Lung microvascular endothelial cell (primary cell): ENCODE measurements around the gene ABL2. TPM values are rescaled to one million over a fixed set of nuclear protein-coding genes. Genes with fewer than 3 reads are reported as not detected.
"Not testable (repeated sequence)": the region's sequence is repeated elsewhere in the genome, so short reads cannot be mapped to it uniquely, and the experiment has no call there.

ENCODE experiments used
- DNase-seq, 2 donors: peaks; one replicate each; pipeline versions ENCODE4 v3.0.0 to v3.0.0-alpha.2; 2010; ENCODE audit warnings: low read depth in 2 of 2
- total RNA-seq: library from RNA; depleted of rRNA; stranded (reverse); fragments of >200 nt; gene quantifications from 2 replicates; pipeline ENCODE4 v1.2.1, GENCODE V29; 2014

ABL2 gene
- total RNA-seq, 1 donor from 2014 or later: 50.6 TPM

DNA sequence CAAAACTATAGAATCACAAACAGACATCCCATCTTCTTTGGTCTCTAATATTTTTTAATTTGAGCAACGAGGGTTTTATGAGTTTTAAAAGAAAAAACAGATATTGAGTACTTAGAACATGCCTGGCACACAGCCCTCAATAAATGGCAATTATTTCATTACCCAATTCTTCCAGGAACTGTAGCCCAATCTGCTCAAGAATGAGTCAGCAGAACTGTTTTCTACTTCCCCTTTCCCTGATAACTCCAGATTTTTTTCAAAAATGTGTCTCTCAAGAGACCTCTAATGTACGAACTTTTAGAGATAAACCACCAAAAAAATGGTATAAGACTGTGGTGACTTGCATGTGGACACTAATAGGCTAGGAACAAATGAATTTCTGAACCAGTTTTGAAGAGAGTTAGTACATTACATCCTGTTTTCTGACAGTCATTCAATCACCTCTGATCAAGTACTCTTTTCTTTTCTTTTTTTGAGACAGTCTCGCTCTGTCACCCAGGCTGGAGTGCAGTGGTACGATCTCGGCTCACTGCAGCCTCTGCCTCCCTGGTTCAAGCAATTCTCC is 11.5 kb downstream of the ABL2 start:
- DNase-seq: peak; percentile 39 to 56

GRCh38 chr1:179213317-179213716 is 16.2 kb downstream of the ABL2 start:
- DNase-seq: not testable (repeated sequence)

- no peak for DNase-seq
Observed at GRCh38 chr1:179208681-179209477, 20.6 kb downstream of the ABL2 start.

DNA sequence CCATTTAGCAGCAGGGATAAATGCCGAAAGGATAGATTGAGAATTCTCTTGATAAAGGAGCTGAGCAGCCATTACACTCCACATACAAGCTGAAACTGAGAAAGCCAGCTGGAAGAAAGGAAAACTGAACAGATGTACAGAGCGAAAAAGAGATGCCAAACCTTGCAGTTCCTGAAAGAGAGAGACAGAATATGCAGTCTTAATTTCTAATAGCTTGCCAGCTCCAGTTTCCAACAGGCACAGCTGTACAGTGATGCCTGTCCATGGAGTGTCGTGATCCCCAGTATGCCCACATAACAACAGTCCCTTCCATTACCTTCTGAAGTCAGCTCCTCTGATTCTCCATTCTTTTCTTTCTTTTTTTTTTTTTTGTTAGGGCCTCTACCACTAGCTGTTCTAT is 22.7 kb downstream of the ABL2 start:
- no peak for DNase-seq

DNA sequence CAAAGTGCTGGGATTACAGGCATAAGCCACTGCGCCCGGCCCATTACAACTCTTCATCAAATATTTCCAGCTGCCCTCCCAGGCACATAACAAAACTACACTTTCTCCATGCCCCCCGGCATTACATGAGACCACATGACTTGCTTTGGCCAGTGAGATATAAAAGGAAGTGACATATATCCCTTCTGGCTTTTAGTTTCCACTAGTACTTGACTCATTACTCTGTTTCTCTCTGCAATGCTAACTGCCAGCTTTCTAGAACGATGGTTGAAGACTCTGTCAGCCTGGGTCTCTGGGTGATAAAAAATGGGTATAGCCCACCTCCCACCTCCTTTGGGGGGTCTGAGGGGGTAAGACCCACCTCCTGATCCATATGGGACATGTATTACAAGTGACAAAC is 24.2 kb downstream of the ABL2 start:
- peak; percentile 19 to 45 for DNase-seq

DNA sequence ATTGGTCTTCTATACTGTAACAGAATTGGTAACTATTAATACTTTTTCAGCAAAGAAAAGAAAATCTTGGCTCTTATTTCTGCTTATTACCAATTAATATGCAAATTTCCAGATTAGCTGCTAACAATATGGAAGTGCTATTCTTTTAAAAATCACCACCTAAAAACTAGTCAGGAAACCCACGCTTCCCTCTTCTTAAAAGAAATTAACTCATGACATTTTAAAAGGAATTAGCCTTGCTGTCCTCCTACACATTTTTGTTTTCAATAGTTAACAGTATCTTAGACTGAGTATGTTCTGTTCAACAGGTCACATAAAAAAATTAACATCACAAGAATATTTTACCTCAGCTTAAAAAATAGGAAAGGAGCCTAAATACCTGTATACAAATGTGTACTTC is 27.3 kb downstream of the ABL2 start:
- DNase-seq: no peak

DNA sequence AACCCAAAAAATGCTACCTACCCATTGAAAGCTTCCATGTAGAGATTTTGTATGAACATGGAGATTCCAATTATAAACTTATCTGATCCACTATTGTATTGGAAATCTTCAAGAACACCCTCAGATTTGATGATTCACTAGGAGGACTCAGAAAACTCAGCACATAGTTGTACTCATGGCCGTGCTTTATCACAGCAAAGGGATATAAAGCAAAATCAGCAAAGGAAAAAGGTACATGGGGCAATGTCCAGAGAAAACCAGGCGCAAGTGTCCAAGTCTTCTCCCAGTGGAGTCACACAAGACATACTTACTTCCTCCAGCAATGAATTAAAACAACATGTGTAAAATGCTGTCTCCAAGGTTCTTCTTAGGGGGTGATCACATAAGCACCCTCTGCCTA is 28.9 kb downstream of the ABL2 start:
- no peak for DNase-seq

DNA sequence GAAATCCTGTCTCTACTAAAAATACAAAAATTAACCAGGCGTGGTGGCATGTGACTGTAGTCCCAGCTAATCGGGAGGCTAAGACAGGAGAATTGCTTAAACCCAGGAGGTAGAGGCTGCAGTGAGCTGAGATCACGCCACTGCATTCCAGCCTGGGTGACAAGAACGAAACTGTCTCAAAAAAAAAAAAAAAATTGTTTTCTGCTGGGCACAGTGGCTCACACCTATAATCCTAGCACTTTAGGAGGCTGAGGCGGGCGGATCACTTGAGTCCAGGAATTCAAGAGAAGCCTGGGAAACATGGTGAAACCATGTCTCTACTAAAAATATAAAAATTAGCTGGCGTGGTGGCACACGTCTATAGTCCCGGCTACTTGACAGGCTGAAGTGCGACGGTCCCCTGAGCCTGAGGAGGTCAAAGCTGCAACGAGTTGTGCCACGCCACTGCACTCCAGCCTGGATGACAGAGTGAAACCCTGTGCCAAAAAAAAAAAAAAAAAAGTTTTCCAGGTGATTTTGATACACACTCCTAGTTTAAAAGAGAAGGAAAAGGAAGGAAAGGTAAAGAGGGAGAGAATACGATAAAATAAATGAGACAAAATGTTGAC is 31.7 kb downstream of the ABL2 start:
- DNase-seq: no peak

- not testable (repeated sequence) for DNase-seq
Observed at GRCh38 chr1:179195857-179196256, 33.6 kb downstream of the ABL2 start.

DNA sequence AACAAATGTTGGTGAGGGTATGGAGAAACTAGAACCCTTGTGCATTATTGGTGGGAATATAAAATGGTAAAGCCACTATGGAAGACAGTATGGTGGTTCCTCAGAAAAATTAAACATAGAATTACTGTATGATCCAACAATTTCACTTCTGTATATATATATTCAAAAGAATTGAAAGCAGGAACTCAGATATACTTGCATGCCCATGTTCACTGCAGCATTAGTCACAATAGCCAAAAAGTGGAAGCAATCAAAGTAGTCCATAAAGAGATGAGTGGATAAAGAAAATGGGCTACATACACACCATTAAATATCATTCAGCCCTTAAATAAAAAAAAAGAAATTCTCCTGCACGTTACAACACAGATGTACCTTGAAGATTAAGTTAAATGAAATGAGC is 34.1 kb downstream of the ABL2 start:
- no peak for DNase-seq

DNA sequence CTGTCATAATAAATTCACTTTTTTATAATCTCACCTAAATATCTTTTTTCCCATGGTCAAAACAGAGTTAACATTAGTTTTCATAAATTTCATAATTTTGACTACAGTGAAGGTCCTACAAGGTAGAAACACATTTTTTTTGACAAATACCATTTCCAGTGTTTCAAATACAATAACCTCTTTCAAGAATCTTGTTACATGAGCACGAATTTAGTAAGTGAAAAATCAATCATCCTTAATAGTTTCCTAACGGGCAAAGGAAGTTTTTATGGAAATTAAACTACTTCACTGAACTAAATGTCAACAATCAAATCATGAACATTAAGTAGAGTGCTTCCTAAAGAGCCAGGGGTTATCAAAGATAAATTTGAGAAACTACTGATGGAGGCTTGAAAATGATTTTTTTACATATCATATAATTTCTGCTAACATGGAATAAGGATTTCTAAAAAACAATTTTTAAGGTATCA is 35.4 kb downstream of the ABL2 start:
- DNase-seq: no peak

GRCh38 chr1:179190861-179191260 is 38.6 kb downstream of the ABL2 start:
- peak; percentile 87 to 89 for DNase-seq

- no peak for DNase-seq
Observed at GRCh38 chr1:179187735-179188471, 41.6 kb downstream of the ABL2 start.

GRCh38 chr1:179187043-179187442 is 42.4 kb downstream of the ABL2 start:
- no peak for DNase-seq

DNA sequence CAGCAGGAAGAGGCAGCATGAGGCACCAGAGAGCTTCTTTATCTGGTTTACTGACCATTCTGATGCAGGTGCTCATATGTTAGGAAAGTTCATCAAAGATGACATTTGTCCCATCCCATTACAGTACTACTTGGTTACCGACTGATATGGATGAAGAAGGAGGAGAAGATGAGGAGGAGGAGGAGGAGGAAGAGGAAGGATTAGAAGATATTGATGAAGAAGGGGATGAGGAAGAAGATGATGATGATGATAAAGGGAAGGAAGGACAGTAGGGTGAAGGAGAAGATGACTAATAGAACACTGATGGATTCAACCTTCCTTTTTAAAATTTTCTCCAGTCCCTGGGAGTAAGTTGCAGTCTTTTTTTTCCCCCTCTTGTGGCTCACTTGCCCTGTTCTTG is 45.1 kb downstream of the ABL2 start:
- no peak for DNase-seq

DNA sequence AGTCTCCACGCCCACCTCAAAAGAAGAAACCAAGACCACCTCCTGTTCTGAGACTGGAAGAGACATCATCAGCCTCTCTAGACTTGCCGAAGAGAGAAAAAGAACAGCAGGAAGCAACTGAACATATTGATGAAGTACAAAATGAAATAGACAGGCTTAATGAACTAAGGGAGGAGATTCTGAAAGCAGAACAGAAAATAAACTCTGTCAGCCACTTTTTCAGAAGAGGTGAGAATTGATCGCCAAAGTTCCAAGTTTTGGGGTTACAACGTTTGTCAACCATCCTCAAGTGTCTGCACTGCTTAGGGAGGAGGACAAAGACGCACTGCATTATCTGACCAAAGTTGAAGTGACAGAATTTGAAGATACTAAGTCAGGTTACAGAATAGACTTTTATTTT is 45.6 kb downstream of the ABL2 start:
- no peak for DNase-seq

DNA sequence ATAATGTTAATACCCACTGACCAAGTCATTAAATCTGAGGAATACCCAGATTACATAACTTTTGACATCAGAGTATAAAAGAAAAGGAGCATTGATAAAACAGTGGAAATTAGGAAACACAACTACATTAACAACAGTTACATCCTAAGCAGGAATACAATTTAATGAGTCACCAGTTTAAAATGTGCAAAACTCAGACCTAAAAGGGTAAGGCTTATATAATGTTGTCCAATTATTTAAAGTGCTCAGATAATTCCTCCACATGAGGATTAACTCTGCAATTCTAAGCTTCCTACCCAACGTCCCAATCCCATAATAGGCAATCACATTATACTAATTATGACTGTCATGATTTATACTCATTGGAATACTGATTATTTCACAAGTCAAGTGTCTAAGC is 50.5 kb downstream of the ABL2 start:
- peak; percentile 19 to 61 for DNase-seq

GRCh38 chr1:179178183-179178582 is 51.3 kb downstream of the ABL2 start:
- DNase-seq: no peak

GRCh38 chr1:179177615-179178014 is 51.9 kb downstream of the ABL2 start:
- DNase-seq: no peak

- peak in 1 of 2 donors; percentile 43 for DNase-seq
Observed at GRCh38 chr1:179177182-179177581, 52.3 kb downstream of the ABL2 start.

- peak in 1 of 2 donors; percentile 67 for DNase-seq
Observed at GRCh38 chr1:179175011-179175841, 54.3 kb downstream of the ABL2 start.
